NT2/D1 (cell line): ENCODE results near the gene KCNK16.

Experiments used
- DNase-seq: peaks from one replicate; pipeline ENCODE4 v3.0.0-alpha.2; 2011; ENCODE audit warnings: low read depth, low spot score
- H3K27me3 ChIP-seq: 2 replicates; pipeline ENCODE4 v1.6.0; 2011; ENCODE audit warnings: mild to moderate bottlenecking; ENCODE audit not compliant: insufficient read length, insufficient read depth
- H3K36me3 ChIP-seq: 2 replicates; pipeline ENCODE4 v1.6.1; 2011; ENCODE audit warnings: mild to moderate bottlenecking, low read length, mixed read lengths; ENCODE audit not compliant: insufficient read depth, insufficient read length
- H3K4me1 ChIP-seq: 2 replicates; pipeline ENCODE4 v1.5.1; 2011; ENCODE audit not compliant: insufficient read depth, insufficient read length
- H3K4me3 ChIP-seq: 2 replicates; pipeline ENCODE4 v1.5.1; 2011; ENCODE audit warnings: low read depth; ENCODE audit not compliant: insufficient read length
- H3K9ac ChIP-seq: 2 replicates; pipeline ENCODE4 v1.6.0; 2011; ENCODE audit warnings: low read depth; ENCODE audit not compliant: insufficient read length
- H3K9me3 ChIP-seq: 2 replicates; pipeline ENCODE4 v1.5.1; 2011; ENCODE audit warnings: mild to moderate bottlenecking, low read length; ENCODE audit not compliant: insufficient read depth
- SUZ12 ChIP-seq: IDR thresholded peaks from 2 replicates; pipeline ENCODE4 v1.6.1; 2011; ENCODE audit not compliant: insufficient read length, insufficient read depth; ENCODE audit errors: extremely low read depth
- YY1 ChIP-seq: IDR thresholded peaks from 2 replicates; pipeline ENCODE4 v1.6.1; 2011; ENCODE audit not compliant: insufficient read length, insufficient read depth
- ZNF274 ChIP-seq: IDR thresholded peaks from 2 replicates; pipeline ENCODE4 v1.6.1; 2011; ENCODE audit warnings: mild to moderate bottlenecking, low read depth, low read length

The KCNK16 gene

DNA sequence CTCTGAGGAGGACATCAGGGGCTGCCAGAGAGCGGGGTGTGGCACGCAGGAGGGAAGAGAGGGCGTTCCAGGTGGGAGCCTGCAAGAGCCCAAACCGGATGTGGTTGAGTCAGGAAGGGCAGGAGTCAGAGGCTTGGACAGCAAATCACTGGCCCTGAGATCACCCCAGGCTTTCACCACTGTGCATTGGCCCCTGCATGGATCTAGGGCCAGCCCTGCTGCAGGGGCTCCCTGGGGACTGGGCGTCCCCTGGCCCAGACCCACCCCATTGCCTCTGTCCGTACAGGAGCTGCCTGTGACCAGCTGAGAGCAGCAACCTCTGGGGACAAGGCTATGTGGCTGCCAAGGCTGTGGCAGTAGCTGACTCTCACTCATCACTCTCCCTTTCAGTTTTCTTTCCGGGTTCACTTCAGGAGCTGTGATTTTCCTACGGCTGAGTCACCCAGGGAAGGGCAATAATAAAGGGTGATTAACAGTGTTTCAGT is 42.2 kb downstream of the KCNK16 start:
- H3K4me1 ChIP-seq, result no peaks in the 10 kb centered on the region
- no peak overlapping the region for H3K9ac ChIP-seq
- DNase-seq, result no peak
- no peak overlapping the region for H3K4me3 ChIP-seq
- TF ChIP-seq YY1 (no peak), ZNF274 (no peak), SUZ12 (no peak)
- no peaks in the 10 kb centered on the region for H3K36me3 ChIP-seq
- H3K9me3 ChIP-seq, result no peaks in the 10 kb centered on the region
- H3K27me3 ChIP-seq, result no peaks in the 10 kb centered on the region

DNA sequence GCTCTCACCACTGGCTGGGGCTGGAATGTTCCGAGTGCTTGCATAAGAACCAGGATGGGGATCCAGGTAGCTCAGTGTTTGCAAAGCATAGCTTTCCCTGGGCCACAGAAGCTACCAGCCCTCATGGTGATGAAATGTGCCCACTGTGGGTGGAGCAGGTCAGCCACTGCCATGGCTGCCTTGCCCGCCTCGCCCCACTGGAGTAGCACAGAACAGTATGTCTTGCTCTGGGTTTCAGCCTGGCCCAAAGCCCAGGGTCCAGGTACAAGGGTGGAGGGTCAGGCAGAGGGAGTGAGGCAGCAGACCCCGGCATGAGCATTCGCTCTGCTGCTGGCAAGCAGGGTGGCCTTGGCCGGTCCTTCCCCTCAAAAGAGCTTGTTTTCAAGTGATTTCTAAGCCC is 43.0 kb downstream of the KCNK16 start:
- Histone ChIP-seq H3K36me3 (no peaks in the 10 kb centered on the region), H3K4me3 (no peak overlapping the region), H3K27me3 (no peaks in the 10 kb centered on the region), H3K4me1 (no peaks in the 10 kb centered on the region), H3K9me3 (no peaks in the 10 kb centered on the region), H3K9ac (no peak overlapping the region)
- TF ChIP-seq ZNF274 (no peak), YY1 (no peak), SUZ12 (no peak)
- DNase-seq, result no peak

DNA sequence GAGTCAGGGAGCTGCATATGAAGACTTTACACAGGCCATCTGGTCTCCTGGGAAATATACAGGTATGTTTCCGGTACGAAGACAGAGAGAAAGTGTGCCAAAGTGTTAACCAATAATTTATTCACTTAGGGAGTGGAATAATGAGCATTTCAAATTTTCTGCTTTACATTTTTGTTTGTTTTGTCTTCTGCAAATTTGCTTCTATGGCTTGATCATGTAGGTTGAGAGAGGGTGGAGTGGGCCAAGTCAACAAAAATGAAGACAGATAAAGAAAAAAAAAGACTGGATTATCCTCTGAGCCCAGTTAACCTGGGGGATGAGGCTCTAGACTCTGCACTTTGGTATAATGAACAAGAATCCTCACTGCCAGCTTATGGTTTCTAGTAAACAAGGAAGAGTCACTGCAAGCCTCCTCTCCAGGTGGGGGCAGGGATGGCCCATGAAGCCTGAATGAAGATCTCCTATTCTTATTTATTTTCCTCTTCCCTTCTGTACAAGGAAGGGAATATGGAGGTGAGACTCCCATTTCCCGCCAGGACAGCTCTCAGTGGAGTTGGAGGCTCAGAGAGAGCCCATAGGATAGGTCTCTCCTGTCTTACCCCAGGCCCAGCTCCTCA is 46.0 kb downstream of the KCNK16 start:
- no peaks in the 10 kb centered on the region for H3K9me3 ChIP-seq
- H3K9ac ChIP-seq, result no peak overlapping the region
- TF ChIP-seq SUZ12 (no peak), YY1 (no peak), ZNF274 (no peak)
- H3K36me3 ChIP-seq, result no peaks in the 10 kb centered on the region
- H3K4me1 ChIP-seq, result peaks cover 2% of the 10 kb centered on the region
- no peak for DNase-seq
- no peaks in the 10 kb centered on the region for H3K27me3 ChIP-seq
- no peak overlapping the region for H3K4me3 ChIP-seq

DNA sequence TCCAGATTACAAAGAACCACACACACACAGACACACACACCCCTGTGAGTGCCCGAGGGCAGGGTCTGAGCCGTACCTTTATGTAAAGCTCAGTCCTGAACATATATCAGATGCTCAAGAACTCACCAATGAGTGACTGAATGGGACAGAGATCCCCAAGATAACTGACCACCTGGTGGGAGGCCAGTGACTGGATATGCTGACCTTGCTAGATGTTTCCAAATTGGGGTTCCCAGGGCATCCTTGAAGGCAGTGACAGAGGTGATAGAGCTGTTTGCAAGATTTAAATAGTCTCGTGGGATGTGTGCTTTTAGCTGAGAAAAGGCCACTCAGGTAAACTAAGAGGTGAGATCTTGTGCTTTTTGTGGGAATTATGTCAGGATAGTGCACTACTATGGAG is 47.6 kb downstream of the KCNK16 start:
- Histone ChIP-seq H3K9ac (no peak overlapping the region), H3K4me1 (peaks cover 2% of the 10 kb centered on the region), H3K27me3 (no peaks in the 10 kb centered on the region), H3K9me3 (no peaks in the 10 kb centered on the region), H3K4me3 (no peak overlapping the region), H3K36me3 (no peaks in the 10 kb centered on the region)
- no peak for TF ChIP-seq ZNF274
- TF ChIP-seq SUZ12, result no peak
- no peak for TF ChIP-seq YY1
- DNase-seq, result no peak

DNA sequence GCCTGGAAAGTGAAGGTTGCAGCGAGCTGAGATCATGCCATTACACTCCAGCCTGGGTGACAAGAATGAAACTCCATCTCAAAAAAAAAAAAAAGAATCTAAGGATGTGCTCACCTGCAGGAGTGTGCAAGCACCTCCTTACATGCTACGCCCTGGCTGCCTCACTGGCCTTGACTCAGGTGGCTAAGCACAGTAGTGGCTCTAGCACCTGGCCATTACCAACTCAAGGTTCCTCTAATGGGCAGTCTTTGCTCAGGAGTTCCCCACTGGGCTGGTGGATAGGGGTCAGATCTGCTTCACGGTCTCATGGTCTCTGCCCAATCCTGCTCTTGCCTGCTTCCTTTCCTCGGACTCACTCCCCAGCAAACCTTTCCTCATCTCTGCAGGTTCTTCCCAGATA is 48.0 kb downstream of the KCNK16 start:
- no peak for DNase-seq
- H3K9ac ChIP-seq, result no peak overlapping the region
- no peak overlapping the region for H3K4me3 ChIP-seq
- TF ChIP-seq YY1, result no peak
- no peaks in the 10 kb centered on the region for H3K36me3 ChIP-seq
- peaks cover 2% of the 10 kb centered on the region for H3K4me1 ChIP-seq
- no peaks in the 10 kb centered on the region for H3K9me3 ChIP-seq
- H3K27me3 ChIP-seq, result no peaks in the 10 kb centered on the region

DNA sequence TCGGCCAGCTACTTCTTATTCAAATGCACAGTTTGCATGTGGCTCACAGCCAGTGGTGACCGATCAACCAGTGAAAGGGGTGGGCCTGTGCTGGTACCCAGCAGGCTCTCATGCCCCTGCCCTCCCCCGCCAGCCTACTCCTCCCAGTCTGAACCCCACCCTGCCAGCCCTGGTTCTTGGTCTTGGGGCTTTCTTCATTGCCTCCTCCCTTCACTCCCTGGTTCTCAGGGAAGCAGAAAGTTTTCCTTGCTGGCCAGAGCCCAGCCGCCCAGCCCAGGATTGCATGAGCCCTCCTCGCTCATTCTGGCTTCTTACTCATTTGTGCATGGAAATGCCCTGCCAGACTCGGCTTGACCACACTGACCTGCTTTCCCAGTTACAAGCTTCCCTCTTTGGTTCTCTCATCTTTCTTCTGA is 49.1 kb downstream of the KCNK16 start:
- H3K9me3 ChIP-seq, result no peaks in the 10 kb centered on the region
- H3K36me3 ChIP-seq, result no peaks in the 10 kb centered on the region
- no peaks in the 10 kb centered on the region for H3K27me3 ChIP-seq
- no peak overlapping the region for H3K9ac ChIP-seq
- no peak overlapping the region for H3K4me3 ChIP-seq
- peaks cover 6% of the 10 kb centered on the region for H3K4me1 ChIP-seq
- DNase-seq, result no peak
- TF ChIP-seq ZNF274 (no peak), SUZ12 (no peak), YY1 (no peak)

DNA sequence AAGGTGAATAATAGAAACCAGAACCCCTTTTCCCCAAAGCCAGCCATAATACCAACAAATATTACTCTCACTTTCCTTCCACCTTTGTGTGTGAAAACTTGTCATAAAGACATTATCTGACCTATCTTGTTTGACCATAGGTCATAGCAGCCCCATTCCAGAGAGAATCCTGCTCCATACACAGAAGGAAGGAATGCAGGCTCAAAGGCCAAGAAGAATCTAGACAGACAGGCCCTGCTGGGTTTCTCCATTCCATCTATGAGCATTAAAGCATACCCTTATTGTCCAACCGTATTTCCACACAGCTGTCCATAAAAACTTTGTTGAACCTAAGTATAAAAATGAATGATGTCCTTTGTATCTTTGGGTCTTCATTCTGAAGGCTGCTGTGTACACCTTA is 52.5 kb downstream of the KCNK16 start:
- DNase-seq, result no peak
- no peaks in the 10 kb centered on the region for H3K36me3 ChIP-seq
- no peak for TF ChIP-seq ZNF274
- no peak for TF ChIP-seq YY1
- no peak for TF ChIP-seq SUZ12
- H3K4me3 ChIP-seq, result no peak overlapping the region
- H3K9me3 ChIP-seq, result no peaks in the 10 kb centered on the region
- peaks cover 11% of the 10 kb centered on the region for H3K4me1 ChIP-seq
- H3K9ac ChIP-seq, result no peak overlapping the region
- no peaks in the 10 kb centered on the region for H3K27me3 ChIP-seq

DNA sequence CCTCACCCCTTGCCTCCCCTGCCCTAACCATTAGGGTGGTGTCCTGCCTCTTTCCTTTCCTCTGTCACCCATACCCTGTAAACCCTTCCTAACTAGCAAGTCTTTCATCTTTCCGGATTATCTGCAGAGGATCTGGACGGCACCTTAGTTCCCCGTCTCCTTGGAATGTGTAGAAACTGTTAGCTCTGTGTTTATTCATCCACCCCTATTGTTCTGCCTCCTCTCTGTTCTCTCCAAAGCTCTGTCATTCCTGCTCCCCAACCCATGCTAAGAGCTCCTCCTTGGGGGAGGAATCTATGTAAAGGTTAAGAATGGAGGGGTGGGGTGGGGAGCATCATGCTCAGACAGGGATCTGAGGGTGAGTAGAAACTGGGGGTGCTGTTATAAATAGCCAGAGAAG is 53.8 kb downstream of the KCNK16 start:
- Histone ChIP-seq H3K4me3 (no peak overlapping the region), H3K27me3 (no peaks in the 10 kb centered on the region), H3K4me1 (peaks cover 11% of the 10 kb centered on the region), H3K9me3 (no peaks in the 10 kb centered on the region), H3K36me3 (no peaks in the 10 kb centered on the region), H3K9ac (no peak overlapping the region)
- no peak for TF ChIP-seq YY1
- TF ChIP-seq ZNF274, result no peak
- TF ChIP-seq SUZ12, result no peak
- no peak for DNase-seq
